ENCODE data around the gene SMAP2. TPM values are rescaled to one million over a fixed set of nuclear protein-coding genes. Genes with fewer than 3 reads are reported as not detected.

Gene SMAP2
- total and polyA plus RNA-seq, 10 of the 15 experiments (the other 5 are each of a cell fraction or from before 2014, with no cell fraction given) = 33.4 to 177 (median 105) TPM

GRCh38 chr1:40413527-40414252 lies 40.2 kb downstream of the SMAP2 start:
- H3K4me3 ChIP-seq = no peak overlapping the region
- SMC1A ChIA-PET (ENCODE audit: uncharacterized antibody, unreplicated experiment) = no interaction called here
- no peaks in the 10 kb centered on the region for H3K27me3 ChIP-seq (replicated peaks in 1 of 2; ENCODE audit: control insufficient read depth in 2 of 2, insufficient read depth in 2 of 2, low read length in 1 of 2)
- FAIRE-seq = no peak
- BruUV-seq (replicated peaks) = no TSS peak
- POLR2A ChIA-PET = no interaction called here
- DNase-seq (ENCODE audit: low read depth, low spot score) = no peak
- no peak overlapping the region for H3K27ac ChIP-seq (ENCODE audit: control insufficient read depth, insufficient read depth)
- no peak for TF ChIP-seq NFYB (IDR thresholded peaks at IDR 0.05; ENCODE audit: insufficient read depth, low read depth, low read length)
- TF ChIP-seq ELK1 (IDR thresholded peaks at IDR 0.05; ENCODE audit: low read depth, low read length) = no peak
- no peak for TF ChIP-seq USF2 (IDR thresholded peaks at IDR 0.05; ENCODE audit: borderline replicate concordance, low read depth, low read length)
- no peak for TF ChIP-seq NBN (IDR thresholded peaks at IDR 0.05)
- TF ChIP-seq IKZF2 (IDR thresholded peaks at IDR 0.05) = no peak
- TF ChIP-seq SMC3 (IDR thresholded peaks at IDR 0.05; ENCODE audit: borderline replicate concordance, low read length) = no peak
- no peak for TF ChIP-seq EGR1 (IDR thresholded peaks at IDR 0.05; ENCODE audit: borderline replicate concordance in 1 of 2, low read depth in 2 of 2, low read length in 2 of 2)
- no peak for TF ChIP-seq RBBP5 (conservative IDR thresholded peaks at IDR 0.05)
- no peak for TF ChIP-seq IRF3 (IDR thresholded peaks at IDR 0.05)
- no peak for TF ChIP-seq SIX5 (IDR thresholded peaks at IDR 0.05; ENCODE audit: low read depth, low read length, severe bottlenecking)
- no peak for TF ChIP-seq CHD2 (IDR thresholded peaks at IDR 0.05; ENCODE audit: borderline replicate concordance, low read depth, low read length)
- no peak for TF ChIP-seq CHD4 (IDR thresholded peaks at IDR 0.05)
- H4K20me1 ChIP-seq (ENCODE audit: control insufficient read depth, insufficient read depth) = no peaks in the 10 kb centered on the region
- WGBS (ENCODE audit: insufficient coverage, insufficient replicate concordance, low lambda C conversion rate, missing lambda C conversion rate) = 91% methylated on average over 6 of the region's 6 CpGs
- no peaks in the 10 kb centered on the region for H3K9me3 ChIP-seq (replicated peaks; ENCODE audit: control insufficient read depth, insufficient read depth, low read length)
- no peak for ATAC-seq
- H2AFZ ChIP-seq (ENCODE audit: control insufficient read depth, low read depth, low read length) = no peak overlapping the region
- intact Hi-C loops (cut with micrococcal nuclease; ENCODE audit: unreplicated experiment) (no loop called here), in situ Hi-C loops (cut with MboI) (no loop called here)
- RAD21 ChIA-PET (ENCODE audit: unreplicated experiment) = no interaction called here
- CTCF ChIA-PET = interaction anchor here (1.5 to 2.4 kb wide), 2 partner anchors 9 to 270 kb away, joined by 4 to 8 read pairs; no protein-coding TSS in a partner anchor
- H3K4me1 ChIP-seq (ENCODE audit: control insufficient read depth, insufficient read depth, low read length) = no peaks in the 10 kb centered on the region
- H3K36me3 ChIP-seq (ENCODE audit: control insufficient read depth in 2 of 2, insufficient read depth in 2 of 2, low read length in 1 of 2) = peaks cover 20 to 64% of the 10 kb centered on the region in 2 experiments
- H3K4me2 ChIP-seq (ENCODE audit: control insufficient read depth, insufficient read depth) = no peak overlapping the region
- H3K79me2 ChIP-seq (ENCODE audit: control insufficient read depth, insufficient read depth, low read length) = peaks cover 2% of the 10 kb centered on the region
- H3K9ac ChIP-seq (ENCODE audit: control insufficient read depth, insufficient read depth, low read length) = no peak overlapping the region

All from GM12878 (cell line).